Measurements from ENCODE around the gene ELOVL5. TPM values are rescaled to one million over a fixed set of nuclear protein-coding genes. Genes with fewer than 3 reads are reported as not detected.

ELOVL5 gene
- total and polyA plus RNA-seq, 4 experiments from 2014 or later = 108 to 125 (median 109) TPM

DNA sequence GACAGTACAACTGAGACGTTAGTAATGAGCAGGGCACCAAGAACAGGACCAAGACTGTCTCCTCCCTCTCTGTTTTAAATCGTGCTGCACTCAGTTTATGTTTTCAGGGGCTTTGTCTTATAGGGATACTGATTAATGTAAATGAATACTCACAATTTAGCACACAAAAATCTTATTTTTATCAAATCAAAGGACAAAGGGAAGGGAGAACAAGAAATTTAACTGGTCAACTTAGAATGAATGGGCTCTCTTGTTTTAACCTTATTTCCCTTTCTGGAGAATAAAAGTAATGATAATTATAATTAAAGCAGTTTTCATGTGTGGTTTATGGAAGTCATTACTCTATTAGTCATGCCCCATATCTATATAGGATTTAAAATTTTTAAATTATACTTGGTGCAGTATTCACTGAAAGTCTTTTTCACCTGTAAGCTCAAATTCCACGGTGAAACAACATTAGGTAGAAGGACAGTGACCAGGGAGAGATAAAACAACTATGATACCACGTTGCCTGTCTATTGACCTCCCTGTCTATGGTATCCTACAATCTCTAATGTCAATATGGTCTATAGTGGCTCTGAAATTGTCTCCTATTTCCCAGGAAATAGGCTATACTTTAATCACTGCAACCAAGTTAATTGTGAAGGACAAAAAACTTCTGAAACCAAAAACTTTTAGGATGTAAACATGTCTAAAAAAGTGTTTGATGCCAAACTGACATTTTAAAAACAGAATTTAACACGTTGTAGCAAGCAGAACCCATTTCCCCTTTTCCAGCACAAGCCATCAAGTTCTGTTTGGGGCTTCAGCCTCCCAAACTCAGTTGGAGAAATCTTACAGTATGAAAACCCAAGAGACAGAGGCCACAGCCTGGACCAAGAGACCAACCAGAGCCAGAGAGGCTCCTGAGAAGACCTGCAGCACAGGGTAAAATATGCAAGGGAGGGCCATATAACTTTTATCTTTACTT lies 15.0 kb downstream of the ELOVL5 start:
- H3K27ac ChIP-seq (ENCODE audit: low read depth, low read length) = peak overlapping the region; percentile 61
- H3K9me3 ChIP-seq (ENCODE audit: control insufficient read depth in 1 of 2, low read length in 2 of 2) = no peaks in the 10 kb centered on the region
- Mint-ChIP-seq H3K4me3 (peak overlapping the region; percentile 72 to 85 (median 78)), H3K36me3 (peaks cover 8 to 14% of the 10 kb centered on the region in 2 donors), H3K9me3 (peaks cover 0 to 2% (median 0%) of the 10 kb centered on the region in 8 donors), H3K27me3 (no peaks in the 10 kb centered on the region), H3K4me1 (peaks cover 73 to 85% (median 81%) of the 10 kb centered on the region in 4 donors), H3K27ac (peak overlapping the region; percentile 93 to 100 (median 98))
- DNase-seq = no peak
- ChIA-PET POLR2A (ENCODE audit: partially characterized antibody) (interaction anchor here (0.6 to 1.1 kb wide), 4 partner anchors 10 to 314 kb away, joined by 3 to 6 read pairs (median 3); no protein-coding TSS in a partner anchor), CTCF (ENCODE audit: partially characterized antibody) (interaction anchor here (1.0 kb wide), 1 partner anchor 14 kb away, joined by 4 read pairs; no protein-coding TSS in a partner anchor)
- no peaks in the 10 kb centered on the region for H3K27me3 ChIP-seq (ENCODE audit: insufficient read depth, low read length)
- H3K4me1 ChIP-seq (ENCODE audit: insufficient read depth, low read length) = peaks cover 93% of the 10 kb centered on the region
- no peaks in the 10 kb centered on the region for H3K36me3 ChIP-seq (ENCODE audit: insufficient read depth, low read length)
- intact Hi-C loops (cut with micrococcal nuclease) = loop anchor here (2.0 to 10.0 kb wide), 4 partner anchors 31 to 939 kb away; partner anchors contain the start of gene LRRC1
- peak overlapping the region in 1 of 2 donors; percentile 3 for H3K4me3 ChIP-seq (ENCODE audit: low read length in 2 of 2)

- Histone ChIP-seq H3K27me3 (ENCODE audit: insufficient read depth, low read length) (no peaks in the 10 kb centered on the region), H3K9me3 (ENCODE audit: control insufficient read depth in 1 of 2, low read length in 2 of 2) (no peaks in the 10 kb centered on the region), H3K27ac (ENCODE audit: low read depth, low read length) (peak overlapping the region; percentile 61), H3K4me1 (ENCODE audit: insufficient read depth, low read length) (peaks cover 93% of the 10 kb centered on the region), H3K4me3 (ENCODE audit: low read length in 2 of 2) (no peak overlapping the region), H3K36me3 (ENCODE audit: insufficient read depth, low read length) (no peaks in the 10 kb centered on the region)
- H3K9me3 Mint-ChIP-seq = peaks cover 0 to 2% (median 0%) of the 10 kb centered on the region in 8 donors
- peak overlapping the region; percentile 85 to 100 (median 96) for H3K27ac Mint-ChIP-seq
- H3K4me1 Mint-ChIP-seq = peaks cover 71 to 85% (median 79%) of the 10 kb centered on the region in 4 donors
- H3K27me3 Mint-ChIP-seq = no peaks in the 10 kb centered on the region
- H3K4me3 Mint-ChIP-seq = peak overlapping the region; percentile 31 to 85 (median 67)
- intact Hi-C loops (cut with micrococcal nuclease) = loop anchor here (10.0 kb wide), 2 partner anchors 463 to 937 kb away; partner anchors contain the start of gene LRRC1
- CTCF ChIA-PET (ENCODE audit: partially characterized antibody) = interaction anchor here (1.4 to 1.7 kb wide), 3 partner anchors 18 to 163 kb away, joined by 3 to 4 read pairs (median 3); no protein-coding TSS in a partner anchor
- POLR2A ChIA-PET (ENCODE audit: partially characterized antibody) = interaction anchor here (1.6 to 3.2 kb wide), 5 partner anchors 10 to 41 kb away, joined by 6 to 32 read pairs (median 8); partner anchors contain the start of gene ELOVL5
- peaks cover 12 to 23% of the 10 kb centered on the region in 2 donors for H3K36me3 Mint-ChIP-seq
- no peak for DNase-seq
Observed at GRCh38 chr6:53331678-53332077, 17.1 kb downstream of the ELOVL5 start.

DNA sequence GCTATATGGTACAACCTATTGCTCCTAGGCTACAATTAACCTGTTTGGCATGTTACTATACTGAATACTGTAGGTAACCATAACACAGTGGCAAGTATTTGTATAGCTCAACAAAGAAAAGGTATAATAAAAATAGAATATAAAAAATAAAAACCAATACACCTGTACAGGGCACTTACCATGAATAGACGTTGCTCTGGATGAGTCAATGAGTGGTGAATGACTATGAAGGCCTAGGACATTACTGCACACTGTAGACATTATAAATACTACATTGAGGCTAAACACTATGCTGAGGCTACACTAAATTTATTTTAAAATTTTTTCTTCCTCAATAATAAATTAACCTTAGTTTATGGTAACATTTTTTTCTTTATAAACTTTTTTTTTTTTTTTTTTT lies 18.6 kb downstream of the ELOVL5 start:
- ChIA-PET POLR2A (ENCODE audit: partially characterized antibody) (interaction anchor here (0.6 to 3.2 kb wide), 7 partner anchors 8 to 175 kb away, joined by 3 to 32 read pairs (median 7); partner anchors contain the start of gene ELOVL5), CTCF (ENCODE audit: partially characterized antibody) (interaction anchor here (0.8 to 3.8 kb wide), 9 partner anchors 10 to 81 kb away, joined by 3 to 11 read pairs (median 4); partner anchors contain the start of gene ELOVL5)
- Mint-ChIP-seq H3K36me3 (peaks cover 12 to 23% of the 10 kb centered on the region in 2 donors), H3K4me3 (no peak overlapping the region), H3K27me3 (no peaks in the 10 kb centered on the region), H3K27ac (peak overlapping the region in 2 of 7 donors; percentile 42 to 56), H3K4me1 (peaks cover 73 to 85% (median 80%) of the 10 kb centered on the region in 4 donors), H3K9me3 (peaks cover 0 to 3% (median 0%) of the 10 kb centered on the region in 8 donors)
- no peak overlapping the region for H3K27ac ChIP-seq (ENCODE audit: low read depth, low read length)
- intact Hi-C loops (cut with micrococcal nuclease) = loop anchor here (10.0 kb wide), 2 partner anchors 465 to 935 kb away; partner anchors contain the start of gene LRRC1
- no peaks in the 10 kb centered on the region for H3K36me3 ChIP-seq (ENCODE audit: insufficient read depth, low read length)
- no peak for DNase-seq
- H3K27me3 ChIP-seq (ENCODE audit: insufficient read depth, low read length) = no peaks in the 10 kb centered on the region
- H3K4me3 ChIP-seq (ENCODE audit: low read length in 2 of 2) = no peak overlapping the region
- H3K9me3 ChIP-seq (ENCODE audit: control insufficient read depth in 1 of 2, low read length in 2 of 2) = no peaks in the 10 kb centered on the region
- H3K4me1 ChIP-seq (ENCODE audit: insufficient read depth, low read length) = peaks cover 94% of the 10 kb centered on the region

GRCh38 chr6:53328375-53328774 lies 20.4 kb downstream of the ELOVL5 start:
- CTCF ChIA-PET (ENCODE audit: partially characterized antibody) = interaction anchor here (0.5 to 3.8 kb wide), 7 partner anchors 9 to 140 kb away, joined by 3 to 11 read pairs (median 5); no protein-coding TSS in a partner anchor
- H3K27ac ChIP-seq (ENCODE audit: low read depth, low read length) = no peak overlapping the region
- no peaks in the 10 kb centered on the region for H3K36me3 ChIP-seq (ENCODE audit: insufficient read depth, low read length)
- H3K27ac Mint-ChIP-seq = peak overlapping the region; percentile 3 to 90 (median 56)
- intact Hi-C loops (cut with micrococcal nuclease) = no loop called here
- no peaks in the 10 kb centered on the region for H3K9me3 ChIP-seq (ENCODE audit: control insufficient read depth in 1 of 2, low read length in 2 of 2)
- H3K4me1 Mint-ChIP-seq = peaks cover 64 to 85% (median 73%) of the 10 kb centered on the region in 4 donors
- POLR2A ChIA-PET (ENCODE audit: partially characterized antibody) = interaction anchor here (0.7 to 3.1 kb wide), 8 partner anchors 8 to 37 kb away, joined by 3 to 15 read pairs (median 10); partner anchors contain the start of gene ELOVL5
- H3K36me3 Mint-ChIP-seq = peaks cover 12 to 24% of the 10 kb centered on the region in 2 donors
- DNase-seq = no peak
- H3K9me3 Mint-ChIP-seq = peaks cover 0 to 3% (median 0%) of the 10 kb centered on the region in 8 donors
- H3K27me3 ChIP-seq (ENCODE audit: insufficient read depth, low read length) = no peaks in the 10 kb centered on the region
- peak overlapping the region in 2 of 8 donors; percentile 28 to 34 for H3K4me3 Mint-ChIP-seq
- H3K4me1 ChIP-seq (ENCODE audit: insufficient read depth, low read length) = peaks cover 86% of the 10 kb centered on the region
- H3K4me3 ChIP-seq (ENCODE audit: low read length in 2 of 2) = no peak overlapping the region
- no peaks in the 10 kb centered on the region for H3K27me3 Mint-ChIP-seq

DNA sequence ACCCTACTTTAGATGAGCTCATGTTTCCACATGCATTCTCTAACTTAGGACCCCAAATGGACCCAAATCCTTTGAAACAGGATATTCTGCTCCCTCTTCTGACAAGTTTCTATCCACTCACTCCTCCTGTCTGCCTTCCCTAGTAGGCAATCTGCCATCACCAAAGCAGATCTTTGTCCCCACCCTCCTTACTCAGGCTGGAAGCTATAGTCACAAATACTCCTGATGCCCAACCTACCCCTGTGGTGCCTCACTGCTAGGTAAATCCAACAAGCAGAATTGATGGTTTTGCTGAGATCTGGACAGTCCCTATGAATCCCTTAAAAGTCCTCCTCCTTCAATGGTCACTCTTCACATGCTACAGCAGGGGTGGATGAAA lies 21.7 kb downstream of the ELOVL5 start:
- peaks cover 0 to 3% (median 0%) of the 10 kb centered on the region in 8 donors for H3K9me3 Mint-ChIP-seq
- no peaks in the 10 kb centered on the region for H3K36me3 ChIP-seq (ENCODE audit: insufficient read depth, low read length)
- no peaks in the 10 kb centered on the region for H3K9me3 ChIP-seq (ENCODE audit: control insufficient read depth in 1 of 2, low read length in 2 of 2)
- H3K4me3 ChIP-seq (ENCODE audit: low read length in 2 of 2) = no peak overlapping the region
- peaks cover 86% of the 10 kb centered on the region for H3K4me1 ChIP-seq (ENCODE audit: insufficient read depth, low read length)
- intact Hi-C loops (cut with micrococcal nuclease) = no loop called here
- peak overlapping the region; percentile 27 to 85 (median 57) for H3K27ac Mint-ChIP-seq
- no peaks in the 10 kb centered on the region for H3K27me3 Mint-ChIP-seq
- no peak for DNase-seq
- peaks cover 12 to 25% of the 10 kb centered on the region in 2 donors for H3K36me3 Mint-ChIP-seq
- H3K27me3 ChIP-seq (ENCODE audit: insufficient read depth, low read length) = no peaks in the 10 kb centered on the region
- peak overlapping the region in 5 of 8 donors; percentile 24 to 60 (median 41) for H3K4me3 Mint-ChIP-seq
- H3K4me1 Mint-ChIP-seq = peaks cover 64 to 85% (median 72%) of the 10 kb centered on the region in 4 donors
- no peak overlapping the region for H3K27ac ChIP-seq (ENCODE audit: low read depth, low read length)
- ChIA-PET POLR2A (ENCODE audit: partially characterized antibody) (interaction anchor here (1.0 to 3.1 kb wide), 5 partner anchors 9 to 33 kb away, joined by 3 to 15 read pairs (median 6); partner anchors contain the start of gene ELOVL5), CTCF (ENCODE audit: partially characterized antibody) (no interaction called here)

GRCh38 chr6:53326372-53327016 lies 22.3 kb downstream of the ELOVL5 start:
- H3K27ac Mint-ChIP-seq = peak overlapping the region; percentile 37 to 85 (median 75)
- no peaks in the 10 kb centered on the region for H3K36me3 ChIP-seq (ENCODE audit: insufficient read depth, low read length)
- CTCF ChIA-PET (ENCODE audit: partially characterized antibody) = no interaction called here
- no peaks in the 10 kb centered on the region for H3K9me3 ChIP-seq (ENCODE audit: control insufficient read depth in 1 of 2, low read length in 2 of 2)
- intact Hi-C loops (cut with micrococcal nuclease) = no loop called here
- no peaks in the 10 kb centered on the region for H3K27me3 Mint-ChIP-seq
- no peaks in the 10 kb centered on the region for H3K27me3 ChIP-seq (ENCODE audit: insufficient read depth, low read length)
- peaks cover 12 to 25% of the 10 kb centered on the region in 2 donors for H3K36me3 Mint-ChIP-seq
- H3K4me1 ChIP-seq (ENCODE audit: insufficient read depth, low read length) = peaks cover 86% of the 10 kb centered on the region
- peaks cover 0 to 3% (median 0%) of the 10 kb centered on the region in 8 donors for H3K9me3 Mint-ChIP-seq
- H3K27ac ChIP-seq (ENCODE audit: low read depth, low read length) = no peak overlapping the region
- H3K4me3 Mint-ChIP-seq = peak overlapping the region in 3 of 8 donors; percentile 23 to 52 (median 40)
- DNase-seq = no peak
- H3K4me3 ChIP-seq (ENCODE audit: low read length in 2 of 2) = no peak overlapping the region
- H3K4me1 Mint-ChIP-seq = peaks cover 63 to 83% (median 72%) of the 10 kb centered on the region in 4 donors
- POLR2A ChIA-PET (ENCODE audit: partially characterized antibody) = interaction anchor here (0.7 to 3.1 kb wide), 7 partner anchors 10 to 34 kb away, joined by 3 to 15 read pairs (median 5); partner anchors contain the start of gene ELOVL5
